Peyer's patch (tissue), 4 donors: ENCODE data around the gene TMEM131. TPM values are rescaled to one million over a fixed set of nuclear protein-coding genes. Genes with fewer than 3 reads are reported as not detected.

Experiments
- DNase-seq, 3 donors: peaks; one replicate each; pipeline ENCODE4 v3.0.0-alpha.2; 2017 to 2019
- H3K27ac ChIP-seq, 4 donors: fragments of 200-600 bp; sonication (generic); one replicate each; pipeline ENCODE4 v1.5.1; 2016 to 2019
- H3K27me3 ChIP-seq, 2 donors: fragments of 200-600 bp; sonication (generic); one replicate each; pipeline ENCODE4 v1.5.1; 2019
- H3K36me3 ChIP-seq, 3 donors: fragments of 200-600 bp; sonication (generic); one replicate each; pipeline ENCODE4 v1.5.1; 2016 to 2019
- H3K4me1 ChIP-seq, 4 donors: fragments of 200-600 bp; sonication (generic); one replicate each; pipeline ENCODE4 v1.5.1; 2016 to 2019
- H3K4me3 ChIP-seq, 4 donors: fragments of 200-600 bp; sonication (generic); 1 replicate in 3 of 4; 2 replicates in 1 of 4; pipeline ENCODE4 v1.5.1; 2016 to 2019; ENCODE audit warnings: mild to moderate bottlenecking in 1 of 4
- H3K9me3 ChIP-seq, 4 donors: fragments of 200-600 bp; sonication (generic); one replicate each; pipeline ENCODE4 v1.5.1; 2016 to 2019; ENCODE audit warnings: mild to moderate bottlenecking in 1 of 4
- CTCF ChIP-seq, 6 experiments: fragments of 450-650 bp in 4 of 6; fragments of 200-600 bp in 2 of 6; sonication (generic) in 1 of 6; IDR thresholded peaks; one replicate each; pipeline ENCODE4 v1.5.1; 2017 to 2019; ENCODE audit warnings: antibody characterized with exemption in 6 of 6, mild to moderate bottlenecking in 3 of 6, moderate library complexity in 1 of 6
- POLR2A ChIP-seq, 2 donors: fragments of 450-650 bp; IDR thresholded peaks; one replicate each; pipeline ENCODE4 v1.5.1; 2017; ENCODE audit warnings: antibody characterized with exemption in 2 of 2, mild to moderate bottlenecking in 2 of 2, moderate library complexity in 2 of 2
- total RNA-seq, 4 donors: library from RNA; depleted of rRNA; stranded (reverse); fragments of >200 nt; gene quantifications; one replicate each; pipeline ENCODE4 v1.1.0, GENCODE V29; 2016

The TMEM131 gene
- total RNA-seq, 4 donors from 2014 or later = 64.6 to 86.3 (median 74.5) TPM

DNA sequence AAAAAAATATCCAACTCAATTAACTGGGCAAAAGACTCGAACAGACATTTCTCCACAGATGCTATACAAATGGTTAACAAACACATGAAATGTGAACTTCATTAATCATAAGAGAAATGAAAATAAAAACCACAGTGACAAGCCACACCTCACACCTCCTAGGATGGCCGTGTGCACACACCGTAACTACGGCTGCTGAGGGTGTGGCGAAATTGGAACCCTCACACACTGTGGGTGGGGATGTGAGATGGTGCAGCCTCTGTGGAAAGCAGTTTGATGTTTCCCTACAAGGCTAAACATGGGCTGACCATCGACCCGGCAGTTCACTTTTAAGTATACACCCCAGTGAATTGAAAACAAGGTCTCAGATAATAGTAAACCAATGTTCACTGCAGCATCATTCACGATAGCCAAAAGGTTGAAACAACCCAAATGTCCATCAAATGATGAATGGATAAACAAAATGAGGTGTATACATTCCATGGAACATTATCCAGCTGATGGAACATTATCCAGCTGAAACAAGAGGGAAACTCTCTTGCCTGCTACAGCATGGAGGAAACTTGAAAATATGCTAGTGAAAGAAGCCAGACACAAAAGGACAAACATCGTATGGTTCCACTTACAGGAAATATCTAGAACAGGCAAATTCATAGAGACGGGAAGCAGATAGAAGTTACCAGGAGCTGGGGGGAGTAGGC, 250.1 kb downstream of the TMEM131 start:
- TF ChIP-seq CTCF (IDR thresholded peaks at IDR 0.05) (no peak), POLR2A (IDR thresholded peaks at IDR 0.05) (no peak)
- peak overlapping the region in 1 of 4 donors; percentile 18 for H3K27ac ChIP-seq
- no peaks in the 10 kb centered on the region for H3K27me3 ChIP-seq
- H3K4me3 ChIP-seq = no peak overlapping the region
- H3K36me3 ChIP-seq = peaks cover 0 to 7% (median 0%) of the 10 kb centered on the region in 3 donors
- no peaks in the 10 kb centered on the region for H3K9me3 ChIP-seq
- peak in 1 of 3 donors; percentile 51 for DNase-seq
- peaks cover 0 to 14% (median 1%) of the 10 kb centered on the region in 4 donors for H3K4me1 ChIP-seq

- Histone ChIP-seq H3K27ac (no peak overlapping the region), H3K9me3 (no peaks in the 10 kb centered on the region), H3K4me1 (peaks cover 0 to 14% (median 1%) of the 10 kb centered on the region in 4 donors), H3K4me3 (no peak overlapping the region), H3K27me3 (no peaks in the 10 kb centered on the region), H3K36me3 (peaks cover 0 to 7% (median 0%) of the 10 kb centered on the region in 3 donors)
- TF ChIP-seq CTCF (IDR thresholded peaks at IDR 0.05) = no peak
- no peak for TF ChIP-seq POLR2A (IDR thresholded peaks at IDR 0.05)
- no peak for DNase-seq
These were observed 251.8 kb downstream of the TMEM131 start for GRCh38 chr2:97743913-97744312.

- TF ChIP-seq CTCF (IDR thresholded peaks at IDR 0.05) (no peak), POLR2A (IDR thresholded peaks at IDR 0.05) (no peak)
- Histone ChIP-seq H3K36me3 (peaks cover 0 to 7% (median 0%) of the 10 kb centered on the region in 3 donors), H3K4me3 (no peak overlapping the region), H3K27me3 (no peaks in the 10 kb centered on the region), H3K27ac (no peak overlapping the region), H3K9me3 (no peaks in the 10 kb centered on the region), H3K4me1 (peaks cover 0 to 7% (median 1%) of the 10 kb centered on the region in 4 donors)
- DNase-seq = peak in 1 of 3 donors; percentile 44
These were observed 253.3 kb downstream of the TMEM131 start for GRCh38 chr2:97742381-97742847.

DNA sequence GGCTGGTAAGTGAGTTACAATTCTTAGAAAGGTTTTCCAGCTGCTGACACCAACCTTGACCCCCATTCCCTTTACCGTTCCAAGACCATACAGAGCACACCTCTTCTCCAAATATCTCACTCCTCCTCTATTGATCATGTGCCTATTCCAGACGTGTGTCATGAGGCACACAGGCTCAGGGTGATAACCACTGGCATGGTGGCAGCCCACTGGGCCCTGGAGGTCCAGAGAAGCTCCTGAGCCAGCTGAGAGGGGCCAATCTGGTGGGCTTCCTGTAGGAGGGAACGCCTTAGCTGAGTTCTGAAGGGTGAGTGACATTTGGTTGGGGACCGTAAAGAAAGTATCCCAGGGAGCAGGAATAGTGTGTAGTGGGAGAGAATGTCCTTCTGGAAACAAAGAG, 254.1 kb downstream of the TMEM131 start:
- peaks cover 0 to 7% (median 1%) of the 10 kb centered on the region in 4 donors for H3K4me1 ChIP-seq
- H3K4me3 ChIP-seq = no peak overlapping the region
- no peaks in the 10 kb centered on the region for H3K27me3 ChIP-seq
- H3K9me3 ChIP-seq = no peaks in the 10 kb centered on the region
- TF ChIP-seq CTCF (IDR thresholded peaks at IDR 0.05) = no peak
- TF ChIP-seq POLR2A (IDR thresholded peaks at IDR 0.05) = no peak
- no peak overlapping the region for H3K27ac ChIP-seq
- H3K36me3 ChIP-seq = peaks cover 0 to 7% (median 0%) of the 10 kb centered on the region in 3 donors
- peak in 2 of 3 donors; percentile 15 to 19 for DNase-seq

DNA sequence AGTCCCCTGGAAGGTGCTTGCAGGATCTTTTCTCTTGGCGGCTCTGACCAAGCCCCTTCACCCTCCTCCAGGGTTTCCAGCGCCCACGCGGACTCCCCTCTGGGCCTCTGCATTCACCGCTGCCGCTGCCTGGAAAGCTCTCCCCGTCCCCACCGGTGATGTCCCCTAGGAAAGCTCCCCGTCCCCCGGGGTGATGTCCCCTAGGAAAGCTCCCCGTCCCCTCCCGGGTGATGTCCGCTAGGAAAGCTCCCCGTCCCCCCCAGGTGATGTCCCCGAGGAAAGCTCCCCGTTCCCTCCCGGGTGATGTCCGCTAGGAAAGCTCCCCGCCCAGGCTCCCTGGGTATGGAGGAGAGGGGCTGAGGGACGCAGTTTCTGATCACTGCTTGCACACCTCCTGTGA, 254.5 kb downstream of the TMEM131 start:
- H3K27me3 ChIP-seq = no peaks in the 10 kb centered on the region
- H3K27ac ChIP-seq = no peak overlapping the region
- peak in 1 of 3 donors; percentile 41 for DNase-seq
- H3K4me3 ChIP-seq = no peak overlapping the region
- H3K9me3 ChIP-seq = no peaks in the 10 kb centered on the region
- peaks cover 0 to 7% (median 1%) of the 10 kb centered on the region in 4 donors for H3K4me1 ChIP-seq
- H3K36me3 ChIP-seq = peaks cover 0 to 7% (median 0%) of the 10 kb centered on the region in 3 donors
- TF ChIP-seq POLR2A (IDR thresholded peaks at IDR 0.05) (no peak), CTCF (IDR thresholded peaks at IDR 0.05) (no peak)
